GM13977 (cell line): ENCODE data around the gene NRIP3.

Source experiments
- DNase-seq: peaks from one replicate; pipeline ENCODE4 v3.0.0; 2012; ENCODE audit warnings: low spot score
- in situ Hi-C: fragments of 300-500 bp; cut with MboI; formaldehyde crosslinking; loops from one replicate; pipeline ENCODE4 v1.12.0; 2022; ENCODE audit warnings: low sequenced_read_pairs, low pct_unique_long_range_greater_than_20kb, mixed read lengths, inconsistent platforms; ENCODE audit not compliant: unreplicated experiment
- TF ChIP-seq, protein P1 (sequence below): IDR thresholded peaks from 2 replicates; pipeline ENCODE4 v1.5.1; 2012; ENCODE audit warnings: mild to moderate bottlenecking, control low read depth; ENCODE audit not compliant: insufficient read depth; ENCODE audit errors: extremely low read depth, missing control alignments

NRIP3 gene

DNA sequence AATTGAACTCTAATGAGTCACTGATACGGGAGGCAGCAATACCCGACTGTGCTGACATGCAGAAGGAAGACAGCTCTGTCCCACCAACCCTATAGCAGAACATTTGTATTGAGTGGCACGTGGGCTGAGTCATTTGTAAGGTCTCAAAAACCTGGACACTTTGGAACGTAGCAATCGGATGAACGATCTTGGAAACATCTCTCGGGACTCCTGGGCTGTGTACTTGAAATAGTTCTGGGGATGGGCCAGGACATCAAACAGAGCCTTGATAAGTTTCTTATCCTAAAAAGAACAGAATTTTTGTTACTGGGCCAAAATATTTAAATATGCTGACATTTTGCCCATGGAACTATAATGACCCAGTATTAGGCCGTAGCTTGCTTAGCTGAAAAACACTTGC lies 17.1 kb upstream of the NRIP3 start:
- in situ Hi-C loops: no loop called here
- no peak for DNase-seq
- TF ChIP-seq, protein P1, sequence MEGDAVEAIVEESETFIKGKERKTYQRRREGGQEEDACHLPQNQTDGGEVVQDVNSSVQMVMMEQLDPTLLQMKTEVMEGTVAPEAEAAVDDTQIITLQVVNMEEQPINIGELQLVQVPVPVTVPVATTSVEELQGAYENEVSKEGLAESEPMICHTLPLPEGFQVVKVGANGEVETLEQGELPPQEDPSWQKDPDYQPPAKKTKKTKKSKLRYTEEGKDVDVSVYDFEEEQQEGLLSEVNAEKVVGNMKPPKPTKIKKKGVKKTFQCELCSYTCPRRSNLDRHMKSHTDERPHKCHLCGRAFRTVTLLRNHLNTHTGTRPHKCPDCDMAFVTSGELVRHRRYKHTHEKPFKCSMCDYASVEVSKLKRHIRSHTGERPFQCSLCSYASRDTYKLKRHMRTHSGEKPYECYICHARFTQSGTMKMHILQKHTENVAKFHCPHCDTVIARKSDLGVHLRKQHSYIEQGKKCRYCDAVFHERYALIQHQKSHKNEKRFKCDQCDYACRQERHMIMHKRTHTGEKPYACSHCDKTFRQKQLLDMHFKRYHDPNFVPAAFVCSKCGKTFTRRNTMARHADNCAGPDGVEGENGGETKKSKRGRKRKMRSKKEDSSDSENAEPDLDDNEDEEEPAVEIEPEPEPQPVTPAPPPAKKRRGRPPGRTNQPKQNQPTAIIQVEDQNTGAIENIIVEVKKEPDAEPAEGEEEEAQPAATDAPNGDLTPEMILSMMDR: no peak

DNA sequence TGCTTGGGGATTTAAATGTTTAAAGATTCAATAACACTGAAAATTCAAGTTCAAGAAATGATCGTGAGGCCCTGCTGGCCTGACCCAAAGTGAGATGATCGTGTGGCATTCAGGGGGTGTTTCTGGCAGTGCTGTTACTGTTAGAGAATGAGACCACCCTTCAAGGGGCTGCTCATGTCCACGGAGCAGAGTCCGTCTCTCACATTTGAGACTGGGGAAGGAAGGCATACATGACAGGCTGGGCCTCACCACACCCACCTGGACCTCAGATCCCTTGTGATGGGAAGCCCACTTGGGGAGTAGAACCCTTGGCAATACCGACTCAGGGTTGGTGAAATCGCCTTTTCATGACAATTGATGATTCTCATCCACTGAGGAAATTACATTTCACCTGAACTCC lies 16.1 kb upstream of the NRIP3 start:
- DNase-seq: no peak
- in situ Hi-C loops: loop anchor here (10.0 kb wide), 1 partner anchor 115 kb away; no protein-coding TSS in a partner anchor
- TF ChIP-seq, protein P1: no peak

DNA sequence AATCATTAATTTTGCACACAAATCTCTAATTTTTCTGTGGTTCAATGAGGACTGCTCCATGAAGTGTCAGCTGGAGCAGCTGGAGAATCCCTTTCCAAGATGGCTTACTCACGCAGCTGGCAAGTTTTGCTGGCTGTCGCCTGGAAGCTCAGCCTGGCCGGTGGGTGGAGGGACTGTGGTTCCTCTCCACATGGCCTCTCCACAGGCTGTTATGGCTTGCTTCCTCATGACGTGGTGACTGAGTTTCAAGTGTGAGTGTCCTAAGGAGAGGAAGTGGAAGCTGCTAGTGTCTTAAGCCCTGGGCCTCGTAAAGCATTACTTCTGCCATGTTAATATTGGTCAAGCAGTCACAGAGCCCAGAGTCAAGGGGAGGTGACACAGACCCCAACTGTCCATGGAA lies 14.0 kb upstream of the NRIP3 start:
- in situ Hi-C loops: loop anchor here (10.0 kb wide), 1 partner anchor 117 kb away; no protein-coding TSS in a partner anchor

DNA sequence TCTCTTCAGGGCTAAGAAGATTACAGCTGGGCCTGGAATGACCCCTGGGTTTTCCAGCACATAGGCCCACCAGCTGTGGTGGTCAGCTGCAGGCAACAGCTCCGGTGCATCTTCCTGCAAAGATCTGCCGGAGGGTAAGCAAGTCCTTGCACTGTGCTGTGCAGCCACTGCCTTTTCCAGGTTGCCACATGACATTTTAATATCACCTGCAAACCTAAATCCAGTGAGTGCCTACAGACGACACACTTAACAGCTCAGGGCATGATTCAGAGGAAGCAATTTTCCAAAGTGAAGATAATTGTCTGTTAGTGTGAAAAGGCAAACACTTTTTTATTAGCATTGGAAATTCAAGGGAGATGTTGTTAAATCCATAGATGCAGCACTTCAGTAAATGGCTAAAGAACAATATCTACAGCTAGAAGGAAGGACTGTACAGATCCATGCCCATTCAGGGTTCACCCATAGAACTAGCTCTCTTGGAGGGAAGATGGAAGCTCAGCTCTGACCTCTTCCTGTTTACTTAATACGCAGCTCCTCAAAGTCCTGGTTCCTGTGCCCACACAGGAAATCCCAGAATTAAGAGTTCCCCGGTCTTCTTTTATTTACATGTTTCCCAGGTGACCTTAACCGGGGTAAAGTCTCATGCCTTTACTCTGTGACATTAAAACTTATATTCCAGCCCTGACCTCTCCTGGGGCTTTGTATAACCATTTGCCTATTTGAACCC lies 13.3 kb upstream of the NRIP3 start:
- DNase-seq: no peak
- TF ChIP-seq, protein P1: no peak
- in situ Hi-C loops: loop anchor here (10.0 kb wide), 1 partner anchor 118 kb away; no protein-coding TSS in a partner anchor

More for the DNA sequence above, 14.0 kb upstream of the NRIP3 start:
- DNase-seq: no peak
- TF ChIP-seq, protein P1: no peak

DNA sequence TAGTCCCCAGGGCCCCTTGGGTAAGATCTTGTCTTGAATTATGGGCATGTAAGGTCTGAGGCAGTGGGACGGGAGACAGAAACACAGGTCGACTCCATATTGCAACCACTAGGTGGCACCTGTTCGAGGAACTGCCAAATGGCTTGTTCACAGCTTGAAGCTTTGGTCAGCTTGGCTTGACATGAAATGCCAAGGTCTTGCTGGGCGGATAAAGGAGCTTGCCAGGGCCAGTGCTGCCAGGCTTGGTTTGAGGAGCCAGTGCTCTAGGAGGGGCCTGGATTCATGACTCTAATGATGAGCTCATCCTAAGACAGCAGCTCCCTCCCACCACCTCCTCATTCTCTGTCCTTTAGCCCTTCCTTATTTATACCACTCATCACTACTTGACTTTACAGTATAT lies 11.9 kb upstream of the NRIP3 start:
- TF ChIP-seq, protein P1: peak; percentile 84
- peak; percentile 81 for DNase-seq
- in situ Hi-C loops: loop anchor here (10.0 kb wide), 1 partner anchor 119 kb away; no protein-coding TSS in a partner anchor

DNA sequence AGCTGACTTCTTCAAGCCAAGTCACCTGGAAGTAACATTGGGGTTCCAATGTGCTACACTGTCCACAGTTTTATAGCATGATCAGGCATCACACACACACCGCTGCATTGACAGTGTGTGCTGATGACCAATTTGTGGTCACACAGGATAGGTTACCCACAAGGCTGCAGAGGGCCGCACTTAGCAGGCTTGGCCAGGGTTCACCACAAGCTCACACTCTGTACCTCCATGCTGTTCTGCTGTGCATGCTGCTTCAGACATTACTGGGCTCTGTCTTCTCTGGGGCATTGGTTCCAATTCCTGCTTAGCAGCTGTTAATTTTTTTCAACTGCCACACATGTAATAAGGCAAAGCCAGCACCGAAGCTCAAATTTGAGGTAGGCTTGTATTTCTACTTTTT lies 11.0 kb upstream of the NRIP3 start:
- TF ChIP-seq, protein P1: no peak
- DNase-seq: no peak
- in situ Hi-C loops: loop anchor here (10.0 kb wide), 1 partner anchor 120 kb away; no protein-coding TSS in a partner anchor
